Kidney capillary endothelial cell (primary cell): ENCODE data around the gene USE1.
A peak's percentile ranks its signal among the peaks of the same experiment; 100 is the strongest.

ENCODE experiments used
- DNase-seq: peaks from one replicate; pipeline ENCODE4 v3.0.0-alpha.2; 2018; ENCODE audit warnings: low spot score

USE1 gene

DNA sequence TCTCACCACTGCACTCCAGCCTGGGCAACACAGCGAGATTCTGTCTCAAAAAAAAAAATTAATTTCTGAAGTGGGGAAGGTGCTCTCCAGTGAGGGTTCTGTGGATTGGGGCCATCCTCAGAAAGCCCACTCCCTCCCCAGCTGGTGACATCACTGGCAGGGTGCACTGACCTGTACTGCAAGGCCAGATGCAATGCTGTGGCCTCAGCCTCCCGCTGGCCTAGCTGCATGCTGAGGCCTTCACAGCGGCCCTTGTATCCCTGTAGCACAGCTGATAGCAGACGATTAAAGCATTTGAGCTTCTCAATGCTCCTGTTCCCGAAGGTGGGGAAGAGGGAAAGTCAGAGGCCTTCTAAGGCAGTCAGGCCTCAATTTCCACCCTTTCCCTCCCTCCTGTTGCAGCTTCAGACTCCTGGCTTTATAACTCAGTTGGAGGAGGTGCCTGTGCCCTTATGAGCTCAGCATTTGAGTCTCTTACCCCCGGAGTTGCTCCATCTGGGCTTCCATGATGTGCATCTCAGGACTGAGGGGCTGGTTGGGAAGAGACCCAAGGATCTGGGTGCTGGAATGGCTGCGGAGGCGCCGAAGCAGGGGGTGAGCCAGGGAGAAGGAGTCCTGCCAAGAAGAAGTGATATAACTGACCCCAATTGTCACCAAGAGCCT lies 44.1 kb downstream of the USE1 start:
- no peak for DNase-seq

DNA sequence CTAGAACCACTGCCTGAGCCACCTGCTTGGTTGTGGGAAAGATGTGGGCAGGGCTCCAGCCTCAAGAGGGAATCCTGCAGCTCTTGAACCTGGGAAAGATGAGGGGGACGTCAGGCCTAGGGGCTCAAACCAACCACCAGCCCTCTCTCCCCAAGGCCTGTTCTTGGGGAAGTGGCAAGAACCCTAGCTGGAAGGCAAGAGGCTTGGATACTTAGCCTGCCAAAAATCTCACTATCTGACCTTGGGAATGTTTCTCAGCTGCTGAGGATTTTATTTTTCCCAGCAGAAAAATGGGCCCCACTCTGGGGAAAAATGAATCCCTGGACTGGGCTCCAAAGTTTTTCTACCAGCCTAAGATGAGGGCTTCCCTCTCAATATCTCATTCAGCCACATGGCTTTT lies 44.8 kb downstream of the USE1 start:
- DNase-seq: no peak

DNA sequence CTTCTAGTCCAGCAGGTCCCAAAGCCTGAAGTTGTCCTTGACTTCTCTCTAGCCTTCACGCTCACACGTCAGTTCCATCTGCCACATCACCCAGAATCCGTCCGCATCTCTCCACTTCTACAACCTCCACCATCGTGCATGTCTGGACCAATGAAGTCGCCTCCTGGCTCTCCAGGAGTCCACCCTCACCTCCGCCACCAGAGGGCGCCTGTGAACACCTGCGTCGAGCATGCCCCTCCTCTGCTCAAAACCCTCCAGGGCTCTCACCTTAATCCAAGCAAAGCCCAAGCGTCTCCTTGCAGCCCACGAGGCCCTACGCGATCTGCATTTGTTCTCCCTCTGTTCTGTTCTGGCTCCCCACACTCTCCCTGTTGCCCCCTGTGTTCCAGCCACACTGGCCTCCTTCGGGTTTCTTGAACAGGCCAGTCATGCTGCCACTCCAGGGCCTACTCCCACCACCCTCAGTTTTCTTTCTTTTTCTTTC lies 45.7 kb downstream of the USE1 start:
- peak; percentile 46 for DNase-seq

DNA sequence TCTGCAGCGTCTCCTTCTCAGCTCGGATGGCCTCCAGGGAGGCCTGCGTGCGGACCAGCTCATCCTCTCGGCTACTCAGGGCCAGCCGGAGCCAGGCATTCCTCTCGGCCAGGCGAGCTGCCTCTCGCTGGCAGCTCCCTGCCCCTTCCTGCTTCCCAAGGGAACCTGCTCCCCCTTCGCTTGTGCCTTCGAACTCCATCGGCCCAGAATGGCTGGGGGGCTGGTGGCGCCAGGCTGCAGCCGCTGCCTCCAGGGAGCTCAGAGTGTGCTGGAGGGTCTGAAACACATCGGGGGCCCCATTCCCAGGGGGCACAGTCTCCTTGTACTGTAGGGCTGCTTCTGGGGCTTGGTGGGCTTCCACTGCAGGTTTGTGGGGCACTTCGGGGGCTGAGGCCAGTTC lies 47.4 kb downstream of the USE1 start:
- DNase-seq: no peak

DNA sequence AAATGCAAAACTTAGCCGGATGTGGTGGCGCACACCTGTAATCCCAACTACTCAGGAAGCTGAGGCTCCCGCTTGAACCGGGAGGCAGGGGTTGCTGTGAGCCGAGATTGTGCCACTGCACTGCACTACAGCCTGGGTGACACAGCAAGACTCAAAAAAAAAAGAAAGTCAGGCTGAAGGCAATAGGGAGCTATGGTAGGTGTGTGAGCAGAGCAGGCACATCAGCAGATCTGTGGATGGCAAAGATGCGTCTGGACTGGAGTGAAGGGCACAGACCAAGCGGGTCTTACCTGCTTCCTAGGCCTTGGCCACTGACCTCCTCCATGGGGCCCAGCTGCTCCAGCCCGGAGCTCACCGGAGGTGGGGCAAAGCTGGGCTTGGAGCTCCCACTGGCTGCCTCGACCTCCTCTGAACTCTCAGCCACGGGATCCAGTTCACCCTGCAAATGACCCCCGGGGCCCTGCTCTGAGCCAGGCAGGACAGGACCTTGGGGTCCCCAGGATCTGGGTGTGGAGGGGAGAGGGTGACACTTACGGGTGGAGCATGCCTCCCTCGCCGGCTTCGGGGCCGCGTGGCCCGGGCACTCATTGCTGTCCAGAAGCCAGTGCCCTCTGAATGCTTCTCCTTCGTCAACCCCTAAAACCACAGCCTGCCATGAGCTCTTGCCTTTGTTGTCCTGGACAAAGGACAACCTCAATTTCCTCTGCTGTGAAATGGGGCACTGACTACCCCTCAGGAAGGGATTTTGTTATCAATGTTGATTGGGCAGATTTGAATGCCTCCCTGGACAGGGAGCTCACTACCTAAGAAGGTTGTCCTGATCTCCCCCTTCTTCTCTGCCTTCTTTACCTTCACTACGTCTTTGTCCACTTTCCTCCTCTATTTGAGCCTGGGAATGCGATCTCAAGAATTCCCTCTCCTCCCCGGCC lies 48.8 kb downstream of the USE1 start:
- no peak for DNase-seq

DNA sequence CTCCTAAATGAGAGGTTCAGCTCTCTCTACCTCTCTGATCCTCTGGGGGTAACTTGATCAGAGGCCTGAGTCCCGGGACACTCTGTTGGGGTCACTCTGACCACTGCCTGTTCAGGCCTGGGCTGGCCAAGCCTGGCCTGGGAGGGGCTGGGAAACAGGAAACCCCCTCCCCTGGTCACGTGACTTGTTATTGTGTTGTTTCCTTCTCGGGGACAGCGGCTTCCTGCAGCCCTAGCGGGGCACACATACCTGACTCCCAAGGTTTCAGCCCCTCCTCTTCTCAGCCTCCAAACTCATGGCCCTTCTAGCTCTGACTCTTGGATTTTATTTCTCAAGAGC lies 49.5 kb downstream of the USE1 start, which contains the start of gene USHBP1:
Gene USHBP1, minus strand, starts transcription at position 105 of the 339 bp plus-strand sequence. CDS start 446 bp downstream, outside the sequence.
- no peak for DNase-seq

DNA sequence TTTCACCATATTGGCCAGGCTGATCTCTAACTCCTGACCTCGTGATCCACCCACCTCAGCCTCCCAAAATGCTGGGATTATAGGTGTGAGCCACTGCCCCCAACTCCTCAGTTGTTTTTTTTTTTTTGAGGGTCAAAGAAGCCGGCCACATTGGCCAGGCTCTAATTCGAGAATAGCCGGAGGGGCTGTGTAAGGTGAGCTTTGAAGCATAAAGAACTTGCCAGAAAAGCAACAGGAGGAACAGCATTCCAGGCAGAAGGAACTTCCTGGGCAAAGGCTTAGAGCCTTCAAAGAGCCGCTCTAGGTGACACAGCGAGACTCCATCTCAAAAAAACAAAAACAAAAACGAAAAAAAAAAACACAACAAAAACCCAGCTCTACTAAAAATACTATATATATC lies 50.9 kb downstream of the USE1 start:
- no peak for DNase-seq

DNA sequence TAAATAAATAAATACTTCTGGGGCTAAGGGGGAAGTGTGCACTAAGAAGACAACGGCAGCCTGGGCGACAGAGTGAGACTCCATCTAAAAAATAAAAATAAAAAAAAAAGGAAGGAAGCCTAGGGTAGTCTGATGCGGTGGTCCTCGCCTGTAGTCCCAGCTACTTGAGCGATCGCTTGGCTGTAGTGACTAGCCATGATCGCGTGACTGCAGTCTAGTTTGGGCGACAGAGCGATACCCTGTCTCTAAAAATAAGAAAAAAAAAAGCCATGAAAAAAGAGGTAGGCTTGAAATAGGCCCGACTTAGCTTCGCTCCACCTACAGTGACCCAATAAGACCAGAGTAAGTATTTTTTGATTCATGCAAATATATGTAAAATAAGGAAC lies 51.4 kb downstream of the USE1 start:
- DNase-seq: no peak

DNA sequence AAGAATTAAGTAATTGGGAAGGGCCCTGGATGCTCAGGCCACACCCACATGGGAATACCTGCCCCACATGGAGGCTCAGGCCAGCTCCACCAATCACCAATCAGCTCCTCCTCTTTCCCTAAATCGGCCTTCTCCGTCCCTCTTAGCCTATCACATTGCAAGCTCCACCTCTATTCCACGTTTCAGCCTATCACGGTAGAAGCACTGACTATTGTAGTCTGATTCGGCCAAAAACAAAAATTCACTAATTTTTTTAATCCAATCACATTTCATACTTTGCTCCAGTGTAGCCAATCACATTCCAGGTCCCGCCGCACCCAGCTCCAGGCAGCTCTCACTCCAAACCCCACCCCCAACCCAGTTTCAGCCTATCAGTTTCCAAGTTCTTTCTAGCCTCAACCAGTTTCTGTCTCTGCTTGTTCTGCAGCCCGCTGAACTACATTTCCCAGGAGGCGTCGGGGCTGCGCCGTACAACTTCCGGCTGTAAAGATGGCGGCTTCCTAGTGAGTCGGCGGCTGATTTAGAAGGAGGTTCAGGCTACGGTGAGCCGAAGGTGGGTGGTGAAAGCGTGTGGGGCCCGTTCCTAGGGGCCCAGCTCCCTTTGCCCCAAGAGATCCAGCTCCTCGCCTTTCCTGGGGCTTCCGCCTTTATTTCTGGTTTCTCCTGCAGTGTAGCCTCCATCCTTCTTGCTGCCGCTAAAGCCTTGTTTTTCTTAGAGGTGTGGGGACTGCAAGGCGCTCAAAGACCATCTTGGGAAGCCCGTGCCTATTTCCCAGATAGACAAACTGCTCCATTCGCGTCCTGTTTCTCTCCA lies 52.0 kb downstream of the USE1 start, which contains the start of gene BABAM1:
Gene BABAM1, plus strand, starts transcription at position 469 of the 814 bp plus-strand sequence. CDS start 1,364 bp downstream, outside the sequence.
- DNase-seq: peak; percentile 99

DNA sequence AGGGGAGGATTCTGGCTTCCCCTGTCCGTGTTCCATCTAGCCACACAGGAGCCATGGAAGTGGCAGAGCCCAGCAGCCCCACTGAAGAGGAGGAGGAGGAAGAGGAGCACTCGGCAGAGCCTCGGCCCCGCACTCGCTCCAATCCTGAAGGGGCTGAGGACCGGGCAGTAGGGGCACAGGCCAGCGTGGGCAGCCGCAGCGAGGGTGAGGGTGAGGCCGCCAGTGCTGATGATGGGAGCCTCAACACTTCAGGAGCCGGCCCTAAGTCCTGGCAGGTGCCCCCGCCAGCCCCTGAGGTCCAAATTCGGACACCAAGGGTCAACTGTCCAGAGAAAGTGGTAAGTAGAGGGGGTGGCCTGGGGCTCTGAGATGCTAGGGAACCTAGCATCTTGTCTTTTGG lies 53.6 kb downstream of the USE1 start:
- DNase-seq: no peak
